Body of pancreas (tissue), 4 donors: Measurements from ENCODE around the gene CFAP46.

Source experiments
- POLR2A ChIP-seq, 3 donors: fragments of 450-650 bp; IDR thresholded peaks; one replicate each; pipeline ENCODE4 v1.6.1; 2016; ENCODE audit warnings: antibody characterized with exemption in 3 of 3, mild to moderate bottlenecking in 2 of 3
- TF ChIP-seq, protein P1 (sequence below), 7 experiments: fragments of 450-650 bp in 4 of 7; fragments of 200-600 bp in 3 of 7; sonication (generic) in 3 of 7; IDR thresholded peaks; one replicate each; pipeline ENCODE4 v1.5.1; 2016 to 2019; ENCODE audit warnings: antibody characterized with exemption in 7 of 7

DNA sequence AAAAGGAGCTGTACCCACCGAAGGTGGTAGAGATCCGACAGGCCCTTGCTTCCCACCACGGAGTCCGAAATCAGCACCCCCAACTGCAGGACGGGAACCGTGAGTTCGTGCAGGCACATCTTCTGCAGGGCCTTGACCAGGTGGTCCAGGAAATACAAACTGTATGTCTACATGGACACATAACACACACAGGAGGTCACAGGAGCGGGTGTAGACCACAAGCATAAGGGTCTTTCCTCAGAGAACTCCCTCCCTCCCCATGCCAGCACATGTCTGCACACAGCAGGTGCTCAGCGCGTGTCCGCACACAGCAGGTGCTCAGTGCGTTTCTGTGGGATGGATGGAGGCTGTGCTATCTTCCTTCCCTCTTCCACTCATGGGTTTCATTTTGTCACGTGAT, 69.7 kb downstream of the CFAP46 start:
- TF ChIP-seq, protein P1, sequence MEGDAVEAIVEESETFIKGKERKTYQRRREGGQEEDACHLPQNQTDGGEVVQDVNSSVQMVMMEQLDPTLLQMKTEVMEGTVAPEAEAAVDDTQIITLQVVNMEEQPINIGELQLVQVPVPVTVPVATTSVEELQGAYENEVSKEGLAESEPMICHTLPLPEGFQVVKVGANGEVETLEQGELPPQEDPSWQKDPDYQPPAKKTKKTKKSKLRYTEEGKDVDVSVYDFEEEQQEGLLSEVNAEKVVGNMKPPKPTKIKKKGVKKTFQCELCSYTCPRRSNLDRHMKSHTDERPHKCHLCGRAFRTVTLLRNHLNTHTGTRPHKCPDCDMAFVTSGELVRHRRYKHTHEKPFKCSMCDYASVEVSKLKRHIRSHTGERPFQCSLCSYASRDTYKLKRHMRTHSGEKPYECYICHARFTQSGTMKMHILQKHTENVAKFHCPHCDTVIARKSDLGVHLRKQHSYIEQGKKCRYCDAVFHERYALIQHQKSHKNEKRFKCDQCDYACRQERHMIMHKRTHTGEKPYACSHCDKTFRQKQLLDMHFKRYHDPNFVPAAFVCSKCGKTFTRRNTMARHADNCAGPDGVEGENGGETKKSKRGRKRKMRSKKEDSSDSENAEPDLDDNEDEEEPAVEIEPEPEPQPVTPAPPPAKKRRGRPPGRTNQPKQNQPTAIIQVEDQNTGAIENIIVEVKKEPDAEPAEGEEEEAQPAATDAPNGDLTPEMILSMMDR (IDR thresholded peaks at IDR 0.05): no peak
- no peak for TF ChIP-seq POLR2A (IDR thresholded peaks at IDR 0.05)
